ENCODE data around the gene AGAP1.

The AGAP1 gene

DNA sequence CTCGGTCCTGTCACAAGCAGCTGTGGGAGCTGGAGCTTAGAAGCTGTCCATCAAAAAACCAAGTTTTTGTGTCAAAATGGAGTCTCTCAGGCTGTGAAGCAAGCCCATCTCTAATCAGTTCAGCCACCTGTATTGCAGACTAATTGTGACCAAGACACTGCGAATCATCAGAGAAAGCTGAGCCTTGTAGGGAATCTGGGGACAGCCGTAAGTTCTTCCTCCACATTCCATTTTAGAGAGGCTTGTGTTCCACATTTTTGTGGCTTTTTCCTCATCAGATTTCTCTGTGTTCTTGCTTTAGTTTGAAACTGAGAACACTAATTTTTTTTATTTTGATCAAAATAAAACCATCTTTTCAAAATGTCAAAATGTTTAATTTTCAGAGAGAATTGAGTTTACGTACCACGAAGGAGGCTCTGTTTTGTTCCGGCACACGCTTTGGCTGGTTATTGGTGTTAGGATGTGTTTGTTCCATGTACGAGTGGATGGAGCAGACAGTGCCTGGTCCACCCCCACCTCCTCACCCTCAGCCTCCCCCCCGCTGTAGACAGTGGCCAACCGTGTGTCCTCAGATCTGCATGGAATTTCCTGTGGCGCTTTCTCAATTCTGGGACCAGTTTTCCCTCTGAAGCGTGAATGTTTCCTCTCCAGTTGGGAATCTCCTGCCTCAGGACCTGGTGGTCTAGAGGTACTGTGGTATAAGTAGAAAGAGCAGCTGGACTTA, 140.8 kb downstream of the AGAP1 start:
- Histone ChIP-seq H3K9me3 (ENCODE audit: control insufficient read depth in 1 of 2, low read length in 2 of 2) (no peaks in the 10 kb centered on the region), H3K4me1 (ENCODE audit: control insufficient read depth in 1 of 2, insufficient read depth in 2 of 2, low read length in 2 of 2) (peaks cover 2 to 23% of the 10 kb centered on the region in 2 donors), H3K4me3 (ENCODE audit: low read depth in 1 of 2, low read length in 2 of 2) (no peak overlapping the region), H3K36me3 (ENCODE audit: control insufficient read depth in 1 of 2, insufficient read depth in 2 of 2, low read length in 2 of 2) (no peaks in the 10 kb centered on the region), H3K27me3 (ENCODE audit: low read depth, low read length) (no peaks in the 10 kb centered on the region), H3K27ac (ENCODE audit: low read length) (no peak overlapping the region)

DNA sequence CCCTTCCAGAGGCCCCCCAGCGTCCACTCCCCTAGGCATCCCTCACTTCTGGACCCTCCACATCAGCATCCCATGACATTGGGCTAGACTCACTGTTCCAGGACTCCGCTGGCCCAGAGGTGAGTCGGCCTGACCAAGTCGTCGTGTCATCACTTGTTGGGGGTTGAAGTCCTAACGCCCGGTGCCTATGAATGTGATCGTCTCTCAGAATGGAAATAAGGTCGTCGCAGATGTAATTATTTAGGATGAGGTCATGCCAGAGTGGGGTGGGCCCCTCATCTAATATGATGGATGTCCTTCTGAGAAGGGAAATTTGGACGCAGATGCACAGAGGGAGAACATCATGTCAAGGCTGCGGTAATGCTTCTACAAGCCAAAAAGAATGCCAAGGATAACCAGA, 142.7 kb downstream of the AGAP1 start:
- no peaks in the 10 kb centered on the region for H3K27me3 ChIP-seq (ENCODE audit: low read depth, low read length)
- H3K27ac ChIP-seq (ENCODE audit: low read length): no peak overlapping the region
- H3K9me3 ChIP-seq (ENCODE audit: control insufficient read depth in 1 of 2, low read length in 2 of 2): no peaks in the 10 kb centered on the region
- H3K4me3 ChIP-seq (ENCODE audit: low read depth in 1 of 2, low read length in 2 of 2): no peak overlapping the region
- no peaks in the 10 kb centered on the region for H3K36me3 ChIP-seq (ENCODE audit: control insufficient read depth in 1 of 2, insufficient read depth in 2 of 2, low read length in 2 of 2)
- H3K4me1 ChIP-seq (ENCODE audit: control insufficient read depth in 1 of 2, insufficient read depth in 2 of 2, low read length in 2 of 2): peaks cover 17 to 39% of the 10 kb centered on the region in 2 donors

DNA sequence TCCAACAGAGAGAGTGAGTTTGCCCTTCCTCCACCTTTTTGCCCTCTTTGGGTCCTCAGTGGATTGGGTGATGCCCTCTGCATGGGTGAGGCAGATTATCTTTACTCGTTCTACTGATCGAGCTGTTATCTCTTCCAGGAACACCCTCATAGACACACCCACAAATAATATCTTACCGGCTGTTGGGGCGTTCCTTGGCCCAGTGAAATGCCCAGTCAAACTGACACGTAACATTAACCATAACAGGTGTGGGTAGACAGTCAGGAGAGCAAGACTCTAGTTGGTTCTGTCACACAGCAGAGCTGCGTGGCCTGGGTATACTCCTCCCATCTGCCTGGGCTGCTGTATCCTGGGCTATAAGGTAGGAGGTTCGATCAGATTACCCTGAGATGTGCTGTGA, 144.1 kb downstream of the AGAP1 start:
- Histone ChIP-seq H3K4me1 (ENCODE audit: control insufficient read depth in 1 of 2, insufficient read depth in 2 of 2, low read length in 2 of 2) (peaks cover 17 to 52% of the 10 kb centered on the region in 2 donors), H3K9me3 (ENCODE audit: control insufficient read depth in 1 of 2, low read length in 2 of 2) (no peaks in the 10 kb centered on the region), H3K27me3 (ENCODE audit: low read depth, low read length) (no peaks in the 10 kb centered on the region), H3K4me3 (ENCODE audit: low read depth in 1 of 2, low read length in 2 of 2) (no peak overlapping the region), H3K36me3 (ENCODE audit: control insufficient read depth in 1 of 2, insufficient read depth in 2 of 2, low read length in 2 of 2) (no peaks in the 10 kb centered on the region), H3K27ac (ENCODE audit: low read length) (peak overlapping the region; percentile 96)

DNA sequence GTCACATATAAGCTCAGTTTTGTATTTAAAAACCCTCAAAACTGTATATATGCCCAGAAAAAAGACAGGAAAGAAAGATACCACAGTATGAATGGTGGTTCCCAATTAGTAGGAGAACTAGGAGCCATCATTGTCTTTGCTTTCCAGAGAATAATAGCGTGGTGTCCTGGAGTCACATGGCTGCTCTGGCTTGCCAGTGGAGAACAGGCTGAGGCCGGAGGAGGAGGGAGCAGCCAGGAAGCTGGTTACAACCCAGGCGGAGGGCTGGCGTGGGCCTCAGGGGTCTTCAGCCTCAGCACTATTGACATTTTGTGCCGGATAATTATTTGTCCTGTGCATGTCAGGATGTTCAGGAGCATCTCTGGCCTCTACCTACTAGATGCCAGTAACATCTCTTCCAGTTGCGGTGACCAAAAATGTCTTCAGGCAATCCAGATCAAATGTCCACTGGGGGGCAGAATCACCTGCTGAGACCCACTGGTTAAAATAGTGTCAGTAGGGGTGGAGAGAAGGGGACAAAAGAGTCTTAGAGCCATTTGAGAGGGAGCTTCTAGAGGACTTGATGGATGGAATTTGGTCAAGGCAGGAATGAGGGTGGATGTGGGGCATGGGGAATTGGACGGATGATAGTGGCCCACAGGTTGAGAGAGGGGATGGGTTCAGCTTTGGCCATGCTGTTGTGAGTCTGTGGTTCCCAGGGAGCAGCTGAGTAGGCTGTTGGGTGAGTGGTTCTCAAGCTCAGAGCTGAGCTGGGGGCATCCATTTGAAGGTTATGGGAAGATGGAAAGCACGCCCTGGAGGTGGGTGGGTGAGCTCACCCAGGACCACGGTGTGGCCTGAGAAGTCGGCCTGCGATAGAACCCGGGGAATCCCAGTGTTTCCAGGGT, 144.9 kb downstream of the AGAP1 start:
- Histone ChIP-seq H3K4me3 (ENCODE audit: low read depth in 1 of 2, low read length in 2 of 2) (peak overlapping the region in 1 of 2 donors; percentile 21), H3K9me3 (ENCODE audit: control insufficient read depth in 1 of 2, low read length in 2 of 2) (no peaks in the 10 kb centered on the region), H3K4me1 (ENCODE audit: control insufficient read depth in 1 of 2, insufficient read depth in 2 of 2, low read length in 2 of 2) (peaks cover 17 to 57% of the 10 kb centered on the region in 2 donors), H3K27me3 (ENCODE audit: low read depth, low read length) (no peaks in the 10 kb centered on the region), H3K27ac (ENCODE audit: low read length) (peak overlapping the region; percentile 96), H3K36me3 (ENCODE audit: control insufficient read depth in 1 of 2, insufficient read depth in 2 of 2, low read length in 2 of 2) (no peaks in the 10 kb centered on the region)

DNA sequence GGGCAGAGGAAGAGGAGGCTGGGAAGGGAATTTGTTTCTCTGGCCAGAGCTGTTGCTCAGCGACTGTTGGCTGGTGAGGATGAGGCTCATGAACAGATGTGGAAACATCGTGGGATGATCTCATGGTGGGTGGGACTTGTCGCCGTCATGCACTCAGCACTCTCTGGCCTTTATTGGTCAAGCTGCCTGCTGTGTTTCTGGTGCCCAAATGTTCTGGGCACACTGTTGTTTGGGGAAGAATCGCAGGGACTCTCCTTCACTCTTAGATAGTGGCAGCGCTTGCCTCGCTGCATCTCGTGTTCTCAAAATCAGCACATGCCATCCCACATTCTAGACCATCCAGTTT, 145.6 kb downstream of the AGAP1 start:
- H3K9me3 ChIP-seq (ENCODE audit: control insufficient read depth in 1 of 2, low read length in 2 of 2): no peaks in the 10 kb centered on the region
- H3K27ac ChIP-seq (ENCODE audit: low read length): peak overlapping the region; percentile 96
- peaks cover 17 to 60% of the 10 kb centered on the region in 2 donors for H3K4me1 ChIP-seq (ENCODE audit: control insufficient read depth in 1 of 2, insufficient read depth in 2 of 2, low read length in 2 of 2)
- peak overlapping the region in 1 of 2 donors; percentile 21 for H3K4me3 ChIP-seq (ENCODE audit: low read depth in 1 of 2, low read length in 2 of 2)
- no peaks in the 10 kb centered on the region for H3K27me3 ChIP-seq (ENCODE audit: low read depth, low read length)
- H3K36me3 ChIP-seq (ENCODE audit: control insufficient read depth in 1 of 2, insufficient read depth in 2 of 2, low read length in 2 of 2): no peaks in the 10 kb centered on the region

DNA sequence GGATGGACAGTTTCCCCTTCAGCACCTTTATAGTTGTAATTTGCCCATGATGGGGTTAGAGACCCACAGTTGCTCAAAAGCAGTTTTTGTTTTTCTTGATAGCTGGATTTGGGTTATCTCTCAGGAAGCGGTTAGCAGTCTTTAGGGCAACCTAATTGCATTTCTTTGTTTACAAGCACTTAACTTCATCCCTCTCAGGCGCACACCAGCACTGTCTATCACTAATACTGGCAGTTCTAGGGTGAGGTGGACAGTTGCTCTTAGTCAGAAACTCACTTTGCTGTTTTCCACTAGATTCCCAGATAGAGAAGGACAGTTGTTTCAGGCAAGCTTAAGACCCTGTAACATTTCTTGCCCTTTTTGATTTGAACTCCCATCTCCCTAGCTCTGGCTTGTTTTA, 146.0 kb downstream of the AGAP1 start:
- Histone ChIP-seq H3K4me1 (ENCODE audit: control insufficient read depth in 1 of 2, insufficient read depth in 2 of 2, low read length in 2 of 2) (peaks cover 17 to 60% of the 10 kb centered on the region in 2 donors), H3K27ac (ENCODE audit: low read length) (peak overlapping the region; percentile 96), H3K4me3 (ENCODE audit: low read depth in 1 of 2, low read length in 2 of 2) (no peak overlapping the region), H3K9me3 (ENCODE audit: control insufficient read depth in 1 of 2, low read length in 2 of 2) (no peaks in the 10 kb centered on the region), H3K27me3 (ENCODE audit: low read depth, low read length) (no peaks in the 10 kb centered on the region), H3K36me3 (ENCODE audit: control insufficient read depth in 1 of 2, insufficient read depth in 2 of 2, low read length in 2 of 2) (no peaks in the 10 kb centered on the region)

DNA sequence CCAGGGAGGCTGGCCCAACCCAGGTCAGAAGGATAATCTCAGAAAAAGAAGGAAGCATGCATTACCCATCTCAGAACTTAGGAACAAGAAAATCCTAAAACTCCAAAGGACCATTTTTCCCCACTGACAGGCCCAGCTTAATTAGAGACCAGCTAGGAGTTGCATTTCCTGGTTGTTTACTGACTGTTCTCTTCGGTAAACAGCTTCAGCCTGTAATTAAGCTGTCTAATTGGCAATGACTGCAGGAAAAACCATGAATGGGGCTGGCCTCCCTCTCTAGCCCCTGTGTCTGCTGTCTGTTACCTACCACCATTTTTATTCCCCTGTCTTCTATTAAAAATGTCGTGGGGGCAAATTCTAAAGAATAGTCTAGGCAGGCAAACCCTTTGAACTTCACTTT, 146.5 kb downstream of the AGAP1 start:
- no peaks in the 10 kb centered on the region for H3K9me3 ChIP-seq (ENCODE audit: control insufficient read depth in 1 of 2, low read length in 2 of 2)
- H3K4me3 ChIP-seq (ENCODE audit: low read depth in 1 of 2, low read length in 2 of 2): no peak overlapping the region
- no peaks in the 10 kb centered on the region for H3K36me3 ChIP-seq (ENCODE audit: control insufficient read depth in 1 of 2, insufficient read depth in 2 of 2, low read length in 2 of 2)
- H3K27me3 ChIP-seq (ENCODE audit: low read depth, low read length): no peaks in the 10 kb centered on the region
- H3K27ac ChIP-seq (ENCODE audit: low read length): peak overlapping the region; percentile 96
- H3K4me1 ChIP-seq (ENCODE audit: control insufficient read depth in 1 of 2, insufficient read depth in 2 of 2, low read length in 2 of 2): peaks cover 17 to 60% of the 10 kb centered on the region in 2 donors

DNA sequence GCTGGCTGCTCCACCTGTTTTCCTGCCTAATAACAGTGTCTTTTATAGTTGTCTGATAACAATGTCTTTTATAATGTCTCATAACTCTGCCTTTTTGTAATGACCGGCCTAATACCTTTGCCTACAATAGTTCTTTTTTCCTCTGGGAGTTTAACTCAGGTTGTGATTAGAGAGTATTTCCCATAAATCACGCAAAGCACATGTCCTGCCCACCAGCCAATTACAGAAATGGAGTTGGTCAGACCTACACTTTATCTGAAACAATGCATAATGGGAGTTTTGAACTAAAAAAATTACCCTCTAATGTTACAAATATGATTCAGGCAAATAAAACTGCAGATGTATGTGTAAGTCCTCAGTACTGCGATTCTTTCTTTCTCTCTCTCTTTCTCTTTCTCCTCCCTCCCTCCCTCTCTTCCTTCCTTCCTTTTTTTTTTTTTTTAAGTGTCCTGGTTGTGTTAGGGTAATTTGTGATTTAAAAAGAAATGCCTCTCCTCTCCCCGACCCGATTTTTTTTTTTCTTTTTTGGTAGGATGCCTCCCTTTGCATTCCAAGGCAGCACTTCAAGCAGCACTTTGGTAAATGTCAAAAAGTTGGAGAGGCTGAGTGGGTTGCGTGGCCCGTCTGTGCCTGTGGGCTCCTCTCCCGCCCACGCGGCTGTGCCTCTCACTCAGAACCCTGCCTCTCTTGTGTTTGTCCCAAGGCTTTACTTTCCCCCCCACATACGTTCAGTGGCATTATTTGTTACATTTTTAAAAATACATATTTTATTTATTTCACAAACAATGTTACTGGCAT, 147.3 kb downstream of the AGAP1 start:
- H3K4me3 ChIP-seq (ENCODE audit: low read depth in 1 of 2, low read length in 2 of 2): no peak overlapping the region
- H3K36me3 ChIP-seq (ENCODE audit: control insufficient read depth in 1 of 2, insufficient read depth in 2 of 2, low read length in 2 of 2): no peaks in the 10 kb centered on the region
- H3K4me1 ChIP-seq (ENCODE audit: control insufficient read depth in 1 of 2, insufficient read depth in 2 of 2, low read length in 2 of 2): peaks cover 17 to 60% of the 10 kb centered on the region in 2 donors
- H3K9me3 ChIP-seq (ENCODE audit: control insufficient read depth in 1 of 2, low read length in 2 of 2): no peaks in the 10 kb centered on the region
- H3K27ac ChIP-seq (ENCODE audit: low read length): peak overlapping the region; percentile 96
- no peaks in the 10 kb centered on the region for H3K27me3 ChIP-seq (ENCODE audit: low read depth, low read length)

DNA sequence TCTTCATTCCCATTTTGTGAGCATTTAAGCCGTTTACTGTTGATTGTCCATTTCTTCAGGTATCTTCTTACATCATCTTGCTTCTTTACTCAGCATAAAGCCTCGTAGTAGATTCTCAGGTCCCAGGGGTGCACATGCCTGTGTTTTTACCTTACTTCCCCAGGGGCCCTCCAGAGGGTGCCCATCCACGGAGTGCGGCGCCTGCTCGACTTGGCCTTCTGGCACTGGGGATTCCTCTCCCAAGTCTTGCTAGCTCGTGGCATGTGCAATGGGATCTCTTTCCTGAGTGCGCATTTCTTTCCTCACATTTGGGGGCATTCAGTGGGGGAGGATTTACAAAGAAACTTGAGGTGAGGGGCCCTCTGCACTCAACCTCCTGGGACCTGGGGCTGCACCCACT, 148.1 kb downstream of the AGAP1 start:
- H3K4me3 ChIP-seq (ENCODE audit: low read depth in 1 of 2, low read length in 2 of 2): no peak overlapping the region
- peak overlapping the region; percentile 41 for H3K27ac ChIP-seq (ENCODE audit: low read length)

DNA sequence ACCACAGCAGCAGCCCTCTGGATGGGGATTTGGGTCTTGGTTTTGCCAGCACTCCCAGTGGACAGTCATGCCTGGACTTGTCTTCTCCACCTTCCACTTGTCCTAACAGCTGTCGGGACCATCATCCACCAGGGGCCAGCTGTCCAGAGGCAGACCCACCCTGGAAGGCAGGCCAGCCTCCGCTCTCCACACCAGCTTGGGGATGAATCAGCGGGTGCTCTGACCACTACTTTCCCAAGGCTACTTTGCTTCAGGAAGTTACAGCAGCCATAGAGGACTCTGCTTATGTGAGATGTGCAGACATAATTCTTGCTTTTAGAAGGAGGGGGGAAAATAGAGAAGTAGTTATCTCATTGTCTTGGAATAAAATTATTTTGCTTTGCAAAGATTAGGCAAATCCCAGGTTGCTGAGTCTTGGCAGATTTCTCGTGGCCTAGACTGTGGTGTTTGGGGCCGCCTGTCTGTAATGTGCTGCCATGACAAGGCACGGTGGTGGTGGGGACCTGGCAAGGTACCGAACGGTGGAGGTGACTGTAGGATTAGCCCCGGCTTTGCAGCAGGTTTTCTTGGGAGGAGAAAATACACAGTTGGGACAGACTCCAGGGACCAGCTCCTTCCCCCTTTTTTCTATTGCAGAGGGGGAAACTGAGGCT, 148.7 kb downstream of the AGAP1 start:
- H3K9me3 ChIP-seq (ENCODE audit: control insufficient read depth in 1 of 2, low read length in 2 of 2): no peaks in the 10 kb centered on the region
- H3K27ac ChIP-seq (ENCODE audit: low read length): peak overlapping the region; percentile 41
- H3K36me3 ChIP-seq (ENCODE audit: control insufficient read depth in 1 of 2, insufficient read depth in 2 of 2, low read length in 2 of 2): no peaks in the 10 kb centered on the region
- H3K4me3 ChIP-seq (ENCODE audit: low read depth in 1 of 2, low read length in 2 of 2): no peak overlapping the region
- peaks cover 17 to 57% of the 10 kb centered on the region in 2 donors for H3K4me1 ChIP-seq (ENCODE audit: control insufficient read depth in 1 of 2, insufficient read depth in 2 of 2, low read length in 2 of 2)
- H3K27me3 ChIP-seq (ENCODE audit: low read depth, low read length): no peaks in the 10 kb centered on the region

More for the DNA sequence above, 148.1 kb downstream of the AGAP1 start:
- Histone ChIP-seq H3K9me3 (ENCODE audit: control insufficient read depth in 1 of 2, low read length in 2 of 2) (no peaks in the 10 kb centered on the region), H3K4me1 (ENCODE audit: control insufficient read depth in 1 of 2, insufficient read depth in 2 of 2, low read length in 2 of 2) (peaks cover 17 to 60% of the 10 kb centered on the region in 2 donors), H3K27me3 (ENCODE audit: low read depth, low read length) (no peaks in the 10 kb centered on the region), H3K36me3 (ENCODE audit: control insufficient read depth in 1 of 2, insufficient read depth in 2 of 2, low read length in 2 of 2) (no peaks in the 10 kb centered on the region)

Data from muscle layer of duodenum (tissue), 2 donors.